Bone marrow (tissue), 2 donors: ENCODE measurements around the gene AZIN2.
"Not testable (repeated sequence)": the region's sequence is repeated elsewhere in the genome, so short reads cannot be mapped to it uniquely, and the experiment has no call there.

Source experiments
- DNase-seq, 2 donors: peaks; one replicate each; lab custom pipeline; 2025; lab: John Stamatoyannopoulos, UW

AZIN2 gene

GRCh38 chr1:33057095-33057494 lies 23.9 kb upstream of the AZIN2 start:
- no peak for DNase-seq

GRCh38 chr1:33060579-33061083 lies 20.3 kb upstream of the AZIN2 start:
- no peak for DNase-seq

DNA sequence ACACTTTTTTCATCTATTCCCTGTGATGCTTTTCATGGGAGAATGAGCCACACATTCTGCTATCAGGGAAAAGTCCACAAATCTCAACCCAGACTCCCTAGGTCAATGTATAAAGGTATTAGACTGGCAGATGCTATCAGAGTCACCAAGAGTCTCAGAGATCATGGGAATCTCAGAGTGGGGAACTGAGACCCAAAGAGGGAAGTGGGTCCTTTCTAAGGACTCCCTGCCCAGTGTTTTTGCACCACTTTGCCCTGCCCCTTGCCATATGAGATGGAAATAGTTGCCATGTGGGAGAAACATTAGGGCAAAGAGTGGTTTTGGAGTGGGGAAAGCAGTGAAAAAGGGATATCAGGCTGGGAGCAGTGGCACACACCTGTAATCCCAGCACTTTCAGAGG lies 19.1 kb upstream of the AZIN2 start:
- no peak for DNase-seq

GRCh38 chr1:33064284-33064683 lies 16.7 kb upstream of the AZIN2 start:
- DNase-seq: not testable (repeated sequence)

- no peak for DNase-seq
Measured at GRCh38 chr1:33065301-33065700, 15.7 kb upstream of the AZIN2 start.

DNA sequence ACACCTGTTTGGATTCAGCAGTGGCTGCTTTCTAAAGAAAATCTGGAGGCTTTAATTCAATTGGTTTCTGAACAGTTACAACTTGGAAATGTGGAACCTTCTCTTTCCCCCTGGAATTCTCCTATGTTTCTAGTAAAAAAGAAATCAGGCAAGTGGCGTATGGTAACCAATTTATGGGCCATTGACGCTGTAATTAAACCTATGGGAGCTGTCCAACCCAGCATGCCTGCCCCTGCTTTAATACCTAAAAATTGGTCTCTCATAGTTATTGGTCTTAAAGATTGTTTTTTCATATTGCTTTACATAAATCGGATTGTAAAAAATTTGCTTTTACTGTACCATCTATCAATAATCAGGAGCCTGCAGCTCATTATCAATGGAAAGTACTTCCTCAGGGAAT lies 14.5 kb upstream of the AZIN2 start:
- DNase-seq: not testable (repeated sequence)

GRCh38 chr1:33068108-33068507 lies 12.8 kb upstream of the AZIN2 start:
- DNase-seq: not testable (repeated sequence)

- DNase-seq: no peak
Measured at GRCh38 chr1:33070628-33071027, 10.3 kb upstream of the AZIN2 start.

DNA sequence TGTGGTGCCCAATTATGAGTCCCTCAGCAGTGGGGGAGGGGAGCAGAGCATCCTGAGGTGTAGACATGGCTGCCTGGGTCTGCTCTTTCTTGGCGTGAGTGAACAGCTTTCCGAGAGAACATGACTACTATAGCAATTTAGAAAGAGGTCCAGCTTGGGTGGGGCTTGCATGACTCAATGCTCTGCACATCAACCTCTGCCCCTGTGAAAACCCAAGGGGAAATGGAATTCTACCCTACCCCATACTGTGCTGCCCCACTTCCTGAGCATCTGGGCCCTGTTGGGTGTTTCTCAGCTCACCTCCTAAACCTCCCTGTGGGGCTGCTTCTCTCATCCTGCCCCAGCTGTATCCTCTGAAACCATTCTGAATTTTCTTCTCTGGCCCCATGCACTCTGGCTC lies 8.2 kb upstream of the AZIN2 start:
- DNase-seq: no peak

GRCh38 chr1:33074193-33074945 lies 6.6 kb upstream of the AZIN2 start:
- DNase-seq: no peak

GRCh38 chr1:33078030-33078591 lies 2.8 kb upstream of the AZIN2 start:
- no peak for DNase-seq

- no peak for DNase-seq
Measured at GRCh38 chr1:33080373-33080772, 580 bp upstream of the AZIN2 start.

DNA sequence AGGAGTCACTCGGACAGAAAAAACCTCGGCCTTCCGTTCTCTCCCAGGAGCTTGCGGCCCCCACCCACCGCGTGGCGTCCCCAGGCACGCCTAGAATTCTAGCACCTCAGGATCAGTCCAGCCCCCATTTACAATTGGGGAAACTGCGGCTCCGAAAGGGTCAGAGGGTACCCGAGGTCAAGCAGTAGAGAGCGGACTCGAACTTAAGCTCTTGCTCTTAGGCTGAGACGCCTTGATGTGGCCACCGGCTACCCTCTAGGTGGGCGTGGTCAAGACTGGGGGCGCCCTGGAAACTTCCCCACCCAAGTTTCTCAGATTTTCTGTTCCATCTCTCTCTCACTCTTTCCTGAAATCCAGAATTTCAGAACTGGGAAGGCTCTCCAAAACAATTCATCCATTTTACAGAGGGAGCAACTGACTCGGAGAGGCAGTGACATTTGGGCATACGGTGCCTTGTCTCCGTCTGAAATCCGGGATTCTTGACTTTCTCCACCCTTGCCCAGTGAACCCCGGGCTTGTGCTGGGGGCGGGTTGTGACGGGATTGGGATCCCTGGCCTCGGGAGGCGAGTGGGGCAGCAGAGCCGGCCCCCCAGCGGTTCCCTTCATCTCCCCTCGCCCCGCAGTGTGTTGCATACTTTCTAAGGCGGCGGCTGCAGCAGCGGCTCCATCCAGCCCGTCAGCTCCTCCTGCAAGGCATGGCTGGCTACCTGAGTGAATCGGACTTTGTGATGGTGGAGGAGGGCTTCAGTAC lies 777 bp downstream of the AZIN2 start:
- DNase-seq: no peak

GRCh38 chr1:33082575-33083108 lies 1.7 kb downstream of the AZIN2 start:
- no peak for DNase-seq

GRCh38 chr1:33085332-33085731 lies 4.4 kb downstream of the AZIN2 start:
- DNase-seq: no peak

DNA sequence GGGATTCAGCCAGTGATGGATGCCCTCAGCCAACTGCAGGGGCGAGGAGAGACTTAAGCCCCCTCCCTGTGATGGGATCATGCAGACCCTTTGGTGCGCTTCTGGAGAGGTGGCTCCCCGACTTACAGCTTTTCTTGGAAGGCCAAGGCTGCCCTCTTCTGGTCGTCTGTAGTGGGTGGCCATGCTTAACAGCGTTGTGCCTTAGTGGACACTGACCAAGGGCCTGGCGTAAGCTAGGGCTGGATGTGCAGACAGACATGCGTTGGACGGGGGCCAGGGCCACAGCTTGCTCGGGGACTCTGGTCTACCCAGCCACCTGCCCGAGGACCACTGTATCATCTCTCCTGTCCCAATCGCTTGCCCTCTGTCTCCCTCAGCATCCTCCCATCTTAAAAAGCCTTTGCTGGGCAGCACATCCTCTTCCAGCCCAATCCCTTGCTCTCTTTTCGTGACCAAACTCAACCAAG lies 5.5 kb downstream of the AZIN2 start:
- peak; percentile 13 to 26 for DNase-seq

GRCh38 chr1:33087677-33088076 lies 6.7 kb downstream of the AZIN2 start:
- DNase-seq: no peak

DNA sequence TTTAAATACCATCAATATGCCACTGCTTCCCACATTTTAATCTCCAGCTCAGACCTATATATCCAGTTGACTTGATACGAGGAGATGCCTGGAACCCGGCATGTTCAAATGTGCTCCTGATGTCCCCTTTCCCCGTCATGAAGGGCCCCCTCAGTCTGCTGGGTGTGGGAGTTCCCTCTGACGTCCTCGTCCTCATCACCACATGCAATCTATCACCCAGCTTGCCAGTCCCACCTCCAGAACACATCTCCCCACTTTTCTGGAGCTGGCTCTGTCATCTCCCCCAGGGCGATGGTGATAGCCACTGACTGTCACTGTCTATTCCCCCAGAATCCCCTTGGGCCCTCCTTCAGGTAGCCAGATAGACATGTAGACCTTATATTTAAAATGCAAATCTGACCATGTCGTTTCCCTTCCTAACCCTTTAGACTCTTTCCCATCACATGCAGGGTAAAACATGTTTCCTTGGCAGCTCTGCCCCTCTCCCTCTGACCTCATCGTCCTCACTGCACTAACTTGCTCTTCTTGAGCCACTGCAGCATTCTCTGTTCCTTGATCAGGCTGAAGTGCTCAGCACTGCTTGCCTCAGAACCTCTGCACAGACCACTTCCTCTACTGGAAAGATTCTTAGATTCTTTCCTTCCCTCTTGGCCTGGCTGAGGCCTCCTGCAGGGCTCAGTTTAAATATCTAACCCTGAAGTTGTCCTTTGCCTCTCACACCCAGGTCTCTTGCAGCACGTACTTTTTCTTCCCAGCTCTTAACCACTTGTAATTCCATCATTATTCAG lies 7.4 kb downstream of the AZIN2 start:
- DNase-seq: no peak

- DNase-seq: no peak
Measured at GRCh38 chr1:33089457-33089856, 8.5 kb downstream of the AZIN2 start.

DNA sequence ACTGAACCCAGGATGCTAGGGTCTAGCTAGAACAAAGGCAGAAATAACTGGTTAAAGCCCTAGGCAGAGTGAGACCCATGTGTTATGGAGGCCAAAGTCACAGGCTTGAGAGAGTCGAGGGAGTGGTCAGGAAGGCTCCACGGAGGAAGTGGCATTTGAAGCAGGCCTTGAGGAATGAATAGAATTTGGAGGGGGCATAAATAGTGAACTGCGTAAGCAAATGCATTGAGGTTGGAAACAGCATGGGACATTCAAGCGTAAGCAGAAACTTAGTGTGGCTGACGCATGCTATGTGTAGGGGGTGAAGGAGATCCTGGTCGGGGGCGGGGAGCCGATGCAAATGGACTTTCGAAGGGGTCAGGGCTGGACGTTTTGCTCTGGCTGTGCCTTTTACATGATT lies 11.5 kb downstream of the AZIN2 start:
- DNase-seq: no peak

DNA sequence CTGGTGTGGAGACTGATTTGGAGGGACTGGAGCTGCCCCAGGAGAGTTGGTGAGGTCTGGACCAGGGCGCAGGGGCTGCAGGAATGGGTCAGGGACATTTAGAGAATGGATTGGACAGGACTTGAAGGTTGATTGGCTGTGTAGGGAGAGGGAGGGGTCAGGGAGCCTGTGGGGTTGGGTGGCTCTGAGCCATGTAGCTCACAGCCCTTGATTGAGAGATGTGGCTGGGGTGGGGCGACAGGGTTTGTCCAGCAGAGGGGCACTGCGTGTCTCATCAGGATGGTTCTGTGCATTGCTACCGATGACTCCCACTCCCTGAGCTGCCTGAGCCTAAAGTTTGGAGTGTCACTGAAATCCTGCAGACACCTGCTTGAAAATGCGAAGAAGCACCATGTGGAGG lies 12.1 kb downstream of the AZIN2 start:
- DNase-seq: no peak

DNA sequence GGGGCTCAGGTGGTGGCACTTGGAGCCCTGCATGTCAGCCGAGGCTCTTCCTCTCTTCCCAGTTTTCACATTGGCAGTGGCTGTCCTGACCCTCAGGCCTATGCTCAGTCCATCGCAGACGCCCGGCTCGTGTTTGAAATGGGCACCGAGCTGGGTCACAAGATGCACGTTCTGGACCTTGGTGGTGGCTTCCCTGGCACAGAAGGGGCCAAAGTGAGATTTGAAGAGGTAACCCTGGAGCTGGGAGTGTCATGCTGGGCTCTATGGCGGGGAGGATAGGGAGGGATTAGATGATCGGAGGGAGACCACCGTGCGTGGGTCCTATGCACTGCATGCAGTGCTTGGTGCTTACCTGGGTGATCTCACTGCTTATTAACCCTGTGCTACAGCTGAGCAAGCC lies 13.5 kb downstream of the AZIN2 start:
- no peak for DNase-seq
